Smooth muscle cell (in vitro differentiated cells): Measurements from ENCODE around the gene GALNTL6. TPM values are rescaled to one million over a fixed set of nuclear protein-coding genes. Genes with fewer than 3 reads are reported as not detected.

Source experiments
- DNase-seq: peaks from one replicate; lab custom pipeline; 2025; ENCODE audit not compliant: unreplicated experiment; lab: John Stamatoyannopoulos, UW
- H2AFZ ChIP-seq: fragments of 200-600 bp; sonication (generic); 2 replicates; pipeline ENCODE4 v1.6.0; 2016; ENCODE audit warnings: antibody characterized with exemption, low read depth, mild to moderate bottlenecking
- H3F3A ChIP-seq: fragments of 200-600 bp; sonication (generic); 2 replicates; pipeline ENCODE4 v1.6.0; 2017; ENCODE audit warnings: antibody characterized with exemption, low read depth
- H3K27ac ChIP-seq: fragments of 200-600 bp; sonication (generic); 2 replicates; pipeline ENCODE4 v1.5.1; 2016; ENCODE audit warnings: low read depth, mild to moderate bottlenecking
- H3K27me3 ChIP-seq: fragments of 200-600 bp; sonication (generic); 2 replicates; pipeline ENCODE4 v1.6.1; 2016; ENCODE audit warnings: low read depth, mild to moderate bottlenecking
- H3K36me3 ChIP-seq: fragments of 200-600 bp; sonication (generic); 2 replicates; pipeline ENCODE4 v1.5.1; 2016; ENCODE audit warnings: low read depth
- H3K4me1 ChIP-seq: fragments of 200-600 bp; sonication (generic); 2 replicates; pipeline ENCODE4 v1.5.1; 2016; ENCODE audit warnings: low read depth
- H3K4me2 ChIP-seq: fragments of 200-600 bp; sonication (generic); 2 replicates; pipeline ENCODE4 v1.6.0; 2016; ENCODE audit warnings: mild to moderate bottlenecking
- H3K4me3 ChIP-seq: fragments of 200-600 bp; sonication (generic); 2 replicates; pipeline ENCODE4 v1.5.1; 2016; ENCODE audit warnings: mild to moderate bottlenecking
- H3K79me2 ChIP-seq: fragments of 200-600 bp; sonication (generic); 2 replicates; pipeline ENCODE4 v1.6.0; 2016; ENCODE audit warnings: low read depth, mild to moderate bottlenecking
- H3K9ac ChIP-seq: fragments of 200-600 bp; sonication (generic); 2 replicates; pipeline ENCODE4 v1.6.0; 2016; ENCODE audit warnings: low read depth
- H3K9me3 ChIP-seq: fragments of 200-600 bp; sonication (generic); replicated peaks from 2 replicates; pipeline ENCODE4 v1.5.1; 2016; ENCODE audit warnings: low read depth
- H4K20me1 ChIP-seq: fragments of 200-600 bp; sonication (generic); 2 replicates; pipeline ENCODE4 v1.6.0; 2016; ENCODE audit warnings: low read depth
- WGBS: methylation state at CpG from one replicate; pipeline ENCODE4 v1.1.7; 2016; ENCODE audit warnings: low lambda C conversion rate; 5-methylcytosine and 5-hydroxymethylcytosine counted together
- polyA plus RNA-seq: library from polyadenylated mRNA; unstranded; fragments of >200 nt; fragmentation: Nextera tagmentation; extraction: Ambion mirVana; gene quantifications from 2 replicates; pipeline ENCODE4 v1.2.1, GENCODE V29; 2016
- total RNA-seq: library from RNA; depleted of rRNA; stranded (reverse); fragments of >200 nt; gene quantifications from 2 replicates; pipeline ENCODE4 v1.2.3, GENCODE V29; 2014
- TF ChIP-seq, protein P1 (sequence below): fragments of 200-600 bp; sonication (generic); IDR thresholded peaks from 2 replicates; pipeline ENCODE4 v1.5.1; 2017; ENCODE audit warnings: borderline replicate concordance, mild to moderate bottlenecking, antibody characterized with exemption; ENCODE audit not compliant: insufficient read depth, poor library complexity, severe bottlenecking

Gene GALNTL6
- total and polyA plus RNA-seq, 2 experiments from 2014 or later = 0.18 to 1.3 TPM

- H3K79me2 ChIP-seq = no peaks in the 10 kb centered on the region
- H3K27ac ChIP-seq = no peak overlapping the region
- H4K20me1 ChIP-seq = no peaks in the 10 kb centered on the region
- no peak overlapping the region for H2AFZ ChIP-seq
- no peaks in the 10 kb centered on the region for H3F3A ChIP-seq
- no peak overlapping the region for H3K9ac ChIP-seq
- H3K4me1 ChIP-seq = no peaks in the 10 kb centered on the region
- no peak overlapping the region for H3K4me2 ChIP-seq
- no peak for DNase-seq
- TF ChIP-seq, protein P1, sequence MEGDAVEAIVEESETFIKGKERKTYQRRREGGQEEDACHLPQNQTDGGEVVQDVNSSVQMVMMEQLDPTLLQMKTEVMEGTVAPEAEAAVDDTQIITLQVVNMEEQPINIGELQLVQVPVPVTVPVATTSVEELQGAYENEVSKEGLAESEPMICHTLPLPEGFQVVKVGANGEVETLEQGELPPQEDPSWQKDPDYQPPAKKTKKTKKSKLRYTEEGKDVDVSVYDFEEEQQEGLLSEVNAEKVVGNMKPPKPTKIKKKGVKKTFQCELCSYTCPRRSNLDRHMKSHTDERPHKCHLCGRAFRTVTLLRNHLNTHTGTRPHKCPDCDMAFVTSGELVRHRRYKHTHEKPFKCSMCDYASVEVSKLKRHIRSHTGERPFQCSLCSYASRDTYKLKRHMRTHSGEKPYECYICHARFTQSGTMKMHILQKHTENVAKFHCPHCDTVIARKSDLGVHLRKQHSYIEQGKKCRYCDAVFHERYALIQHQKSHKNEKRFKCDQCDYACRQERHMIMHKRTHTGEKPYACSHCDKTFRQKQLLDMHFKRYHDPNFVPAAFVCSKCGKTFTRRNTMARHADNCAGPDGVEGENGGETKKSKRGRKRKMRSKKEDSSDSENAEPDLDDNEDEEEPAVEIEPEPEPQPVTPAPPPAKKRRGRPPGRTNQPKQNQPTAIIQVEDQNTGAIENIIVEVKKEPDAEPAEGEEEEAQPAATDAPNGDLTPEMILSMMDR = no peak
- no peak overlapping the region for H3K4me3 ChIP-seq
- no peaks in the 10 kb centered on the region for H3K36me3 ChIP-seq
- no peaks in the 10 kb centered on the region for H3K9me3 ChIP-seq
- no peaks in the 10 kb centered on the region for H3K27me3 ChIP-seq
These were observed 867.5 kb downstream of the GALNTL6 start for GRCh38 chr4:172680691-172681090.

DNA sequence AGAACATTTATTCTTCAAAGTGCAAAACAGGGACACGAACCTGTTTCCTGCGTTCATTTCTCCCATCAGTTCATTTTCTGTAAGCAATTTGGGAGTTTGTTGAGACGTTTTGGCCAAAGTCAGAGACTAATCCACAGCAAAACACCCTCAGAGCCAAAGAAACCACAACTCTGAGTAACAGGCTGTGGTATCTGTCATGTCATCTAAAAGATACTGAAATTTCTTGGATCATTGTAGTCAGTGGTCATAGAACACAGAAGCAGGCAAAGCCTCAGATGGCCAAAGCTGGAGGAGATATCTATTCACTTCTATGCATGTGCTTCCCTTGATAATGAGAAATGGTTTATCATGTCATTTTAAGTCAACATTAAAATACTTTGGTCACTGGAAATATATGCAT lies 869.8 kb downstream of the GALNTL6 start:
- Histone ChIP-seq H3K9me3 (no peaks in the 10 kb centered on the region), H3K79me2 (no peaks in the 10 kb centered on the region), H4K20me1 (no peaks in the 10 kb centered on the region), H3F3A (no peaks in the 10 kb centered on the region), H3K36me3 (no peaks in the 10 kb centered on the region), H3K4me1 (no peaks in the 10 kb centered on the region), H3K4me2 (peak overlapping the region; percentile 14), H3K9ac (no peak overlapping the region), H2AFZ (no peak overlapping the region), H3K27ac (no peak overlapping the region), H3K27me3 (no peaks in the 10 kb centered on the region), H3K4me3 (no peak overlapping the region)
- no peak for DNase-seq
- TF ChIP-seq, protein P1 = no peak
- WGBS = 61% methylated on average over 3 of the region's 3 CpGs

DNA sequence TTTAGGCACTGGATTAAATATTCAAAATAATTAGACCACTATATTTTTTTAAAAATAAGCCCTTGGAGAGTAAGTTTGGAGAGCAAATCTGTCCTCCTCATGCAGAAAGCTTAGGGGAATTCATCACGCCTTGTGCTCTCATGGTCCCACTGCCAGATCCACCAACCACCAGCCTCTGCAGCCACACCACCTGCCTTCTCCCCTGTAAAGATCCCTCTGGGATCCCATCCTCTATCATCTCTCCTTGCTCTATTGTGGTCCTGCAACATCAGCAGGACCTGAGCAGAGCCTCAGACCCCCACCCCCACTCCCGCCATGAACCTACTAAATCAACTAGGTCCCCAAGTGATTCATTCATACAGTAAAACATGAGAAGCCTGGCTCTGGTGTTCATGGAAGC lies 872.8 kb downstream of the GALNTL6 start:
- no peak overlapping the region for H3K4me2 ChIP-seq
- no peaks in the 10 kb centered on the region for H3K27me3 ChIP-seq
- TF ChIP-seq, protein P1 = no peak
- H3K36me3 ChIP-seq = no peaks in the 10 kb centered on the region
- H3K27ac ChIP-seq = no peak overlapping the region
- no peaks in the 10 kb centered on the region for H3K4me1 ChIP-seq
- no peak overlapping the region for H3K9ac ChIP-seq
- H3K4me3 ChIP-seq = no peak overlapping the region
- DNase-seq = no peak
- H3K79me2 ChIP-seq = no peaks in the 10 kb centered on the region
- no peaks in the 10 kb centered on the region for H4K20me1 ChIP-seq
- H2AFZ ChIP-seq = no peak overlapping the region
- 91% methylated on average over 2 of the region's 2 CpGs for WGBS
- H3F3A ChIP-seq = no peaks in the 10 kb centered on the region
- H3K9me3 ChIP-seq = no peaks in the 10 kb centered on the region

DNA sequence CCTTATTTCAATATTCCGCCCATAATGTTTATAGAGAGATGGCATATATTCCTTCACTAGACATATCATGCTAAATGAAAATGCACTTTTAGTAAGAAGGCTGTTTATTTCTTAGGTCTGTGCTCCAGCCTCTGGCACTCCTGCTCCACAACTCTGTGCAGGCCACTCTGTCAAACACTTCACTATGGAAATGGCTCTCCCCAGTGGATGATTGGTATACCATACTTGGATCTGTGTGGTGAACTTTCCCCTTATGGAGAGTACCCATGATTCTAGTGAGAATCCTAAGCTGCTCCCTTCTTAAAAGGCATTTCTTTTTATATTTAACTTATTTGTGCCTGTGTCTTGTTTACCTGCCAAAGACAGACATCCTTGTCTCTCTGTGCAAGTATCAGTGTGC lies 875.3 kb downstream of the GALNTL6 start:
- H2AFZ ChIP-seq = no peak overlapping the region
- 96% methylated on average over 1 of the region's 1 CpG for WGBS
- no peak overlapping the region for H3K27ac ChIP-seq
- no peak overlapping the region for H3K9ac ChIP-seq
- H3K36me3 ChIP-seq = no peaks in the 10 kb centered on the region
- no peak overlapping the region for H3K4me2 ChIP-seq
- no peaks in the 10 kb centered on the region for H3K4me1 ChIP-seq
- H3K79me2 ChIP-seq = no peaks in the 10 kb centered on the region
- H3K4me3 ChIP-seq = no peak overlapping the region
- no peaks in the 10 kb centered on the region for H3F3A ChIP-seq
- H3K9me3 ChIP-seq = no peaks in the 10 kb centered on the region
- TF ChIP-seq, protein P1 = no peak
- no peaks in the 10 kb centered on the region for H4K20me1 ChIP-seq
- no peaks in the 10 kb centered on the region for H3K27me3 ChIP-seq
- no peak for DNase-seq
